K562 (cell line): Measurements from ENCODE around the gene FGGY. TPM values are rescaled to one million over a fixed set of nuclear protein-coding genes. Genes with fewer than 3 reads are reported as not detected.

Source experiments
- ATF1 ChIP-seq, 2 experiments: fragments of 450-650 bp in 1 of 2; IDR thresholded peaks; 2 replicates each; pipeline ENCODE4 v1.6.1; 2016; ENCODE audit warnings: missing compliant biosample characterization in 1 of 2, missing genetic modification characterization in 1 of 2
- ELF1 ChIP-seq: fragments of 200-800 bp; sonication (Bioruptor generic); IDR thresholded peaks from 2 replicates; pipeline ENCODE4 v1.6.1; 2016; ENCODE audit warnings: missing genetic modification characterization, missing compliant biosample characterization
- ERF ChIP-seq: fragments of 450-650 bp; formaldehyde crosslinking; IDR thresholded peaks from 2 replicates; pipeline ENCODE4 v1.4.0; 2020; ENCODE audit warnings: mild to moderate bottlenecking, mixed read lengths
- ILK ChIP-seq: fragments of 450-650 bp; IDR thresholded peaks from 2 replicates; pipeline ENCODE4 v1.6.1; 2016; ENCODE audit warnings: missing genetic modification characterization, low read depth, mild to moderate bottlenecking, missing compliant biosample characterization, moderate library complexity, borderline replicate concordance
- KLF16 ChIP-seq: IDR thresholded peaks from 2 replicates; pipeline ENCODE4 v1.6.1; 2016; ENCODE audit warnings: antibody characterized with exemption
- L3MBTL2 ChIP-seq: fragments of 450-650 bp; IDR thresholded peaks from 2 replicates; pipeline ENCODE4 v1.6.1; 2016; ENCODE audit warnings: mild to moderate bottlenecking, moderate library complexity
- LEF1 ChIP-seq: fragments of 450-650 bp; IDR thresholded peaks from 2 replicates; pipeline ENCODE4 v1.6.1; 2016; ENCODE audit warnings: mild to moderate bottlenecking
- MCM3 ChIP-seq: fragments of 450-650 bp; IDR thresholded peaks from 2 replicates; pipeline ENCODE4 v1.6.1; 2016
- NFIC ChIP-seq: fragments of 450-650 bp; IDR thresholded peaks from 2 replicates; pipeline ENCODE4 v1.6.1; 2017; ENCODE audit warnings: mild to moderate bottlenecking, inconsistent platforms
- NFXL1 ChIP-seq: fragments of 450-650 bp; formaldehyde crosslinking; IDR thresholded peaks from 2 replicates; pipeline ENCODE4 v1.4.0; 2021; ENCODE audit warnings: mild to moderate bottlenecking
- RAD51 ChIP-seq: fragments of 450-650 bp; IDR thresholded peaks from 2 replicates; pipeline ENCODE4 v1.7.1; 2016; ENCODE audit warnings: low read depth, mild to moderate bottlenecking, borderline replicate concordance
- SAFB2 ChIP-seq: fragments of 200-400 bp; formaldehyde crosslinking; IDR thresholded peaks from 2 replicates; pipeline ENCODE4 v1.6.1; 2018; ENCODE audit warnings: borderline replicate concordance, low read length, low read depth, moderate library complexity; ENCODE audit not compliant: severe bottlenecking
- SMARCA4 ChIP-seq: fragments of 450-650 bp; IDR thresholded peaks from 2 replicates; pipeline ENCODE4 v1.6.1; 2016
- SMARCB1 ChIP-seq: IDR thresholded peaks from 2 replicates; pipeline ENCODE4 v1.6.1; 2011; ENCODE audit warnings: improper control_type of control experiment, low read depth; ENCODE audit not compliant: insufficient read length
- SRSF9 ChIP-seq: fragments of 200-400 bp; formaldehyde crosslinking; IDR thresholded peaks from 2 replicates; pipeline ENCODE4 v1.6.1; 2017; ENCODE audit warnings: low read depth, low read length, borderline replicate concordance
- STAG1 ChIP-seq: sonication (generic); formaldehyde crosslinking; IDR thresholded peaks from 2 replicates; pipeline ENCODE4 v1.5.0; 2020; ENCODE audit warnings: missing genetic modification reagents, borderline replicate concordance
- TRIM28 ChIP-seq: fragments of 450-650 bp; IDR thresholded peaks from 2 replicates; pipeline ENCODE4 v1.6.1; 2017
- ZBTB17 ChIP-seq: fragments of 450-650 bp; formaldehyde crosslinking; IDR thresholded peaks from 2 replicates; pipeline ENCODE4 v1.4.0; 2020; ENCODE audit warnings: mild to moderate bottlenecking
- ZNF224 ChIP-seq: sonication (generic); formaldehyde crosslinking; IDR thresholded peaks from 2 replicates; pipeline ENCODE4 v1.8.0; 2022; ENCODE audit warnings: mild to moderate bottlenecking, missing genetic modification reagents
- ZNF586 ChIP-seq: fragments of 450-650 bp; formaldehyde crosslinking; conservative IDR thresholded peaks from 2 replicates; pipeline ENCODE4 v1.4.0; 2020; ENCODE audit warnings: mild to moderate bottlenecking, moderate library complexity
- ZNF780A ChIP-seq: fragments of 250-450 bp; sonication (Bioruptor Pico); IDR thresholded peaks from 2 replicates; pipeline ENCODE4 v1.5.0; 2021; ENCODE audit warnings: mild to moderate bottlenecking
- polyA plus RNA-seq, 8 experiments: library from polyadenylated mRNA; depleted of rRNA in 4 of 8; stranded (reverse) in 5 of 8; unstranded in 3 of 8; fragments of >200 nt; fragmentation: Nextera tagmentation in 2 of 8; fragmentation: Illumina TruSeq in 1 of 8; extraction: Ambion mirVana in 2 of 8; extraction: Trizol in 1 of 8; gene quantifications; 2 replicates each; pipeline versions ENCODE4 v1.2.1 to v1.2.3, GENCODE V29; 2011 to 2014; ENCODE audit warnings: inconsistent platforms in 1 of 8, missing spikeins in 1 of 8
- total RNA-seq, 7 experiments: library from RNA; depleted of rRNA in 6 of 7; stranded (reverse); fragments of >200 nt in 6 of 7; fragmentation: Illumina TruSeq in 2 of 7; extraction: Trizol in 2 of 7; gene quantifications; 2 replicates each; pipeline versions ENCODE4 v1.2.1 to v1.2.3, GENCODE V29; 2011 to 2021; ENCODE audit warnings: low replicate concordance in 1 of 7
- TF ChIP-seq, protein P1 (sequence below): fragments of 200-800 bp; sonication (Bioruptor generic); IDR thresholded peaks from 2 replicates; pipeline ENCODE4 v1.6.1; 2017; ENCODE audit warnings: missing genetic modification characterization, missing compliant biosample characterization
- TF ChIP-seq, protein P2 (sequence below): fragments of 250-450 bp; sonication (Bioruptor Pico); IDR thresholded peaks from 2 replicates; pipeline ENCODE4 v1.8.0; 2021; ENCODE audit warnings: borderline replicate concordance, mild to moderate bottlenecking, moderate library complexity; ENCODE audit not compliant: poor library complexity, severe bottlenecking
- TF ChIP-seq, protein P3 (sequence below), 2 experiments: fragments of 450-650 bp; conservative IDR thresholded peaks; 2 replicates each; pipeline ENCODE4 v1.6.1; 2017; ENCODE audit warnings: mild to moderate bottlenecking in 2 of 2, moderate library complexity in 2 of 2
- TF ChIP-seq, protein P4 (sequence below): fragments of 450-650 bp; formaldehyde crosslinking; IDR thresholded peaks from 2 replicates; pipeline ENCODE4 v1.4.0; 2022; ENCODE audit warnings: mild to moderate bottlenecking, moderate library complexity

The FGGY gene
- total and polyA plus RNA-seq, 9 of the 15 experiments (the other 6 are each of a cell fraction or from before 2014, with no cell fraction given) = 9.7 to 19.2 (median 12.6) TPM

DNA sequence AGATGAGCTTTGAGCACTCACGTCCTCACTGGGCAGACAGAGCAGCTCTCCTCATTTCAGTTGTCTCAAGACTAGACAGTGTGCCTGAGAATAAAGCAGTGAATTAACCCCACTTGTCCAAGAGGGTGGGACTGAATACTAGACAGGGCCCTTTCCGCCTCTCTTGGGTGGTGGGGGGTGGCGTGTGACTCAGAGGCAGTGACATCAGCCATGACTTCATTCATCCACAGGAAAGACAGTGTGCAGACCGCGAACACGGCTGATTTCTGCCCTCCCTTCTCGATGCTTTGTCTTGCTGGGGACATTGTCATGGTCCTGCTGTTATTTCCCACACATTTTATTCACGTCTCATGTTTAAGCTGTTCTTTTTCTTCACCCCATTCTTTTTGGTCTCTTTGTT lies 64.9 kb downstream of the FGGY start (continued):
- TF ChIP-seq ELF1 (tag) (no peak), ZNF224 (CRISPR knock-in tag) (no peak), SMARCB1 (no peak), ATF1 (CRISPR knock-in tag; IDR thresholded peaks at IDR 0.05) (no peak), ATF1 (tag; IDR thresholded peaks at IDR 0.05) (peak; percentile 74), SAFB2 (no peak), L3MBTL2 (no peak), LEF1 (no peak), ZBTB17 (CRISPR knock-in tag) (no peak), ZNF586 (CRISPR knock-in tag) (no peak), NFIC (no peak), NFXL1 (CRISPR knock-in tag) (no peak), ZNF780A (CRISPR knock-in tag) (no peak), MCM3 (no peak), STAG1 (CRISPR knock-in tag) (no peak), SMARCA4 (peak; percentile 53; the same call in 1 of the 2 replicates), KLF16 (no peak), TRIM28 (no peak), RAD51 (no peak), ERF (CRISPR knock-in tag) (no peak), SRSF9 (no peak), ILK (no peak)
- TF ChIP-seq, protein P1, sequence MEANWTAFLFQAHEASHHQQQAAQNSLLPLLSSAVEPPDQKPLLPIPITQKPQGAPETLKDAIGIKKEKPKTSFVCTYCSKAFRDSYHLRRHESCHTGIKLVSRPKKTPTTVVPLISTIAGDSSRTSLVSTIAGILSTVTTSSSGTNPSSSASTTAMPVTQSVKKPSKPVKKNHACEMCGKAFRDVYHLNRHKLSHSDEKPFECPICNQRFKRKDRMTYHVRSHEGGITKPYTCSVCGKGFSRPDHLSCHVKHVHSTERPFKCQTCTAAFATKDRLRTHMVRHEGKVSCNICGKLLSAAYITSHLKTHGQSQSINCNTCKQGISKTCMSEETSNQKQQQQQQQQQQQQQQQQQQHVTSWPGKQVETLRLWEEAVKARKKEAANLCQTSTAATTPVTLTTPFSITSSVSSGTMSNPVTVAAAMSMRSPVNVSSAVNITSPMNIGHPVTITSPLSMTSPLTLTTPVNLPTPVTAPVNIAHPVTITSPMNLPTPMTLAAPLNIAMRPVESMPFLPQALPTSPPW = peak; percentile 46
- TF ChIP-seq, protein P2, sequence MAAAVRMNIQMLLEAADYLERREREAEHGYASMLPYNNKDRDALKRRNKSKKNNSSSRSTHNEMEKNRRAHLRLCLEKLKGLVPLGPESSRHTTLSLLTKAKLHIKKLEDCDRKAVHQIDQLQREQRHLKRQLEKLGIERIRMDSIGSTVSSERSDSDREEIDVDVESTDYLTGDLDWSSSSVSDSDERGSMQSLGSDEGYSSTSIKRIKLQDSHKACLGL (CRISPR knock-in tag) = no peak
- TF ChIP-seq, protein P3, sequence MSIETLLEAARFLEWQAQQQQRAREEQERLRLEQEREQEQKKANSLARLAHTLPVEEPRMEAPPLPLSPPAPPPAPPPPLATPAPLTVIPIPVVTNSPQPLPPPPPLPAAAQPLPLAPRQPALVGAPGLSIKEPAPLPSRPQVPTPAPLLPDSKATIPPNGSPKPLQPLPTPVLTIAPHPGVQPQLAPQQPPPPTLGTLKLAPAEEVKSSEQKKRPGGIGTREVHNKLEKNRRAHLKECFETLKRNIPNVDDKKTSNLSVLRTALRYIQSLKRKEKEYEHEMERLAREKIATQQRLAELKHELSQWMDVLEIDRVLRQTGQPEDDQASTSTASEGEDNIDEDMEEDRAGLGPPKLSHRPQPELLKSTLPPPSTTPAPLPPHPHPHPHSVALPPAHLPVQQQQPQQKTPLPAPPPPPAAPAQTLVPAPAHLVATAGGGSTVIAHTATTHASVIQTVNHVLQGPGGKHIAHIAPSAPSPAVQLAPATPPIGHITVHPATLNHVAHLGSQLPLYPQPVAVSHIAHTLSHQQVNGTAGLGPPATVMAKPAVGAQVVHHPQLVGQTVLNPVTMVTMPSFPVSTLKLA (conservative IDR thresholded peaks at IDR 0.05) = no peak
- TF ChIP-seq, protein P4, sequence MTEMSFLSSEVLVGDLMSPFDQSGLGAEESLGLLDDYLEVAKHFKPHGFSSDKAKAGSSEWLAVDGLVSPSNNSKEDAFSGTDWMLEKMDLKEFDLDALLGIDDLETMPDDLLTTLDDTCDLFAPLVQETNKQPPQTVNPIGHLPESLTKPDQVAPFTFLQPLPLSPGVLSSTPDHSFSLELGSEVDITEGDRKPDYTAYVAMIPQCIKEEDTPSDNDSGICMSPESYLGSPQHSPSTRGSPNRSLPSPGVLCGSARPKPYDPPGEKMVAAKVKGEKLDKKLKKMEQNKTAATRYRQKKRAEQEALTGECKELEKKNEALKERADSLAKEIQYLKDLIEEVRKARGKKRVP (CRISPR knock-in tag) = no peak
